HG03354 (cell line): ENCODE results near the gene NSL1.
"Not testable (repeated sequence)": the region's sequence is repeated elsewhere in the genome, so short reads cannot be mapped to it uniquely, and the experiment has no call there.

ENCODE experiments used
- ATAC-seq: cut with Tn5 transposase; IDR thresholded peaks from one replicate; pipeline ENCODE4 v1.9.1; 2021; ENCODE audit warnings: mild to moderate bottlenecking; ENCODE audit not compliant: unreplicated experiment, poor library complexity, severe bottlenecking

Gene NSL1

GRCh38 chr1:212754193-212754592 is 37.4 kb downstream of the NSL1 start:
- ATAC-seq: peak; percentile 58

GRCh38 chr1:212753749-212754148 is 37.8 kb downstream of the NSL1 start:
- no peak for ATAC-seq

GRCh38 chr1:212752934-212753497 is 38.6 kb downstream of the NSL1 start:
- ATAC-seq: peak; percentile 48

GRCh38 chr1:212752252-212752933 is 39.2 kb downstream of the NSL1 start:
- ATAC-seq: peak; percentile 40

- peak; percentile 37 for ATAC-seq
Observed at GRCh38 chr1:212749821-212750535, 41.6 kb downstream of the NSL1 start.

GRCh38 chr1:212746546-212746945 is 45.0 kb downstream of the NSL1 start:
- ATAC-seq: no peak

GRCh38 chr1:212745303-212745702 is 46.3 kb downstream of the NSL1 start:
- ATAC-seq: no peak

GRCh38 chr1:212743901-212744475 is 47.6 kb downstream of the NSL1 start:
- ATAC-seq: no peak

- ATAC-seq: no peak
Observed at GRCh38 chr1:212738330-212738729, 53.2 kb downstream of the NSL1 start.

GRCh38 chr1:212737559-212737958 is 54.0 kb downstream of the NSL1 start:
- no peak for ATAC-seq

- ATAC-seq: no peak
Observed at GRCh38 chr1:212733109-212733508, 58.5 kb downstream of the NSL1 start.

GRCh38 chr1:212731630-212732029 is 59.9 kb downstream of the NSL1 start:
- no peak for ATAC-seq

GRCh38 chr1:212728606-212729005 is 63.0 kb downstream of the NSL1 start:
- ATAC-seq: no peak

GRCh38 chr1:212727386-212728181 is 64.0 kb downstream of the NSL1 start:
- no peak for ATAC-seq

GRCh38 chr1:212724679-212725078 is 66.9 kb downstream of the NSL1 start:
- ATAC-seq: not testable (repeated sequence)

- no peak for ATAC-seq
Observed at GRCh38 chr1:212722270-212722957, 69.2 kb downstream of the NSL1 start.

GRCh38 chr1:212721388-212722247 is 70.0 kb downstream of the NSL1 start:
- peak; percentile 58 for ATAC-seq

- no peak for ATAC-seq
Observed at GRCh38 chr1:212719633-212720032, 71.9 kb downstream of the NSL1 start.
